HCT116 (cell line): ENCODE results near the gene CDC42BPB. TPM values are rescaled to one million over a fixed set of nuclear protein-coding genes. Genes with fewer than 3 reads are reported as not detected.

ENCODE experiments used
- ATAC-seq: fragments of 200-7000 bp; cut with Tn5 transposase; 2 replicates; pipeline ENCODE4 v1.9.1; 2020; ENCODE audit warnings: mild to moderate bottlenecking, moderate library complexity
- BruUV-seq: library from RNA; stranded (reverse); fragments of 400-500 nt; replicated peaks from 2 replicates; lab custom pipeline; 2021; lab: Mats Ljungman, UMichigan
- CTCF ChIA-PET: fragments of 300-600 bp; sonication (Branson Sonifier 250); formaldehyde crosslinking; loops from one replicate; lab custom pipeline; 2021; ENCODE audit warnings: antibody characterized with exemption; lab: Charles Lee
- POLR2A ChIA-PET: fragments of 300-600, 350-600 bp; sonication (Branson Sonifier 250); formaldehyde crosslinking; loops from one replicate; lab custom pipeline; 2021; ENCODE audit warnings: antibody characterized with exemption; lab: Charles Lee
- RAD21 ChIA-PET, 2 experiments: fragments of 300-600 bp; sonication (Branson Sonifier 250); formaldehyde crosslinking; loops; one replicate each; lab custom pipeline; 2023; ENCODE audit warnings: low total read pairs in 2 of 2; ENCODE audit not compliant: uncharacterized antibody in 2 of 2, unreplicated experiment in 2 of 2, low non-redundant PET in 1 of 2; lab: Charles Lee
- DNase-seq: peaks from one replicate; pipeline ENCODE4 v3.0.0-alpha.2; 2010; ENCODE audit warnings: low read depth, low spot score
- H2AFZ ChIP-seq: fragments of 200-600 bp; shearing (Covaris generic), sonication (generic); 2 replicates; pipeline ENCODE4 v1.6.1; 2017; ENCODE audit warnings: low read depth, mixed run types, mixed read lengths, antibody characterized with exemption, low read length; ENCODE audit not compliant: poor library complexity, severe bottlenecking
- H3K27ac ChIP-seq: 2 replicates; pipeline ENCODE4 v1.5.1; 2012; ENCODE audit warnings: low read depth, low read length
- H3K27me3 ChIP-seq: fragments of 200-600 bp; sonication (generic); 2 replicates; pipeline ENCODE4 v1.6.1; 2016; ENCODE audit warnings: mixed run types, low read length, mixed read lengths; ENCODE audit not compliant: insufficient read depth
- H3K36me3 ChIP-seq, 2 experiments: fragments of 200-500 bp in 1 of 2; fragments of 200-600 bp in 1 of 2; sonication (Bioruptor generic) in 1 of 2; sonication (generic) in 1 of 2; 2 replicates each; pipeline versions ENCODE4 v1.5.1 to v1.6.1; 2014 to 2016; ENCODE audit warnings: low read length in 2 of 2, inconsistent platforms in 1 of 2, mixed read lengths in 1 of 2, mixed run types in 1 of 2; ENCODE audit not compliant: insufficient read depth in 2 of 2, control insufficient read depth in 1 of 2
- H3K4me1 ChIP-seq, 2 experiments: fragments of 200-600 bp in 1 of 2; sonication (generic) in 1 of 2; 2 replicates each; pipeline versions ENCODE4 v1.5.1 to v1.6.1; 2012 to 2017; ENCODE audit warnings: low read length in 2 of 2, inconsistent platforms in 1 of 2, mild to moderate bottlenecking in 1 of 2, mixed read lengths in 1 of 2, mixed run types in 1 of 2, moderate library complexity in 1 of 2; ENCODE audit not compliant: insufficient read depth in 2 of 2, control insufficient read depth in 1 of 2
- H3K4me2 ChIP-seq: fragments of 200-600 bp; sonication (generic); 2 replicates; pipeline ENCODE4 v1.6.1; 2017; ENCODE audit warnings: mixed run types, low read length, mixed read lengths
- H3K4me3 ChIP-seq, 2 experiments: fragments of 200-600 bp in 1 of 2; sonication (generic) in 1 of 2; replicated peaks in 1 of 2; 2 replicates each; pipeline ENCODE4 v1.5.1; 2011 to 2016; ENCODE audit warnings: low read length in 2 of 2, control low read depth in 1 of 2, low read depth in 1 of 2, mild to moderate bottlenecking in 1 of 2, mixed read lengths in 1 of 2, mixed run types in 1 of 2
- H3K79me2 ChIP-seq: fragments of 200-600 bp; sonication (generic); 2 replicates; pipeline ENCODE4 v1.6.1; 2017; ENCODE audit warnings: mild to moderate bottlenecking, mixed run types, low read length, moderate library complexity, mixed read lengths; ENCODE audit not compliant: insufficient read depth
- H3K9ac ChIP-seq: fragments of 200-600 bp; sonication (generic); 2 replicates; pipeline ENCODE4 v1.6.1; 2016; ENCODE audit warnings: low read length, mixed read lengths
- H3K9me2 ChIP-seq: fragments of 200-600 bp; sonication (generic), shearing (Covaris generic); 2 replicates; pipeline ENCODE4 v1.6.1; 2017; ENCODE audit warnings: mixed run types, mild to moderate bottlenecking, moderate library complexity; ENCODE audit not compliant: insufficient read depth
- H3K9me3 ChIP-seq, 2 experiments: fragments of 200-500 bp in 1 of 2; fragments of 200-600 bp in 1 of 2; sonication (Bioruptor generic) in 1 of 2; sonication (generic) in 1 of 2; 2 replicates each; pipeline ENCODE4 v1.6.1; 2014 to 2017; ENCODE audit warnings: low read length in 2 of 2, mixed read lengths in 2 of 2, inconsistent platforms in 1 of 2, low read depth in 1 of 2, mild to moderate bottlenecking in 1 of 2, mixed run types in 1 of 2, moderate library complexity in 1 of 2; ENCODE audit not compliant: control insufficient read depth in 1 of 2, insufficient read depth in 1 of 2
- H4K20me1 ChIP-seq: fragments of 200-600 bp; sonication (generic), shearing (Covaris generic); 2 replicates; pipeline ENCODE4 v1.6.1; 2017; ENCODE audit warnings: mixed run types, mild to moderate bottlenecking, moderate library complexity; ENCODE audit not compliant: insufficient read depth
- CEBPB ChIP-seq: IDR thresholded peaks from 2 replicates; pipeline ENCODE4 v1.6.1; 2012; ENCODE audit warnings: low read depth
- EGR1 ChIP-seq: IDR thresholded peaks from 2 replicates; pipeline ENCODE4 v1.6.1; 2012; ENCODE audit warnings: low read depth
- ELF1 ChIP-seq: IDR thresholded peaks from 2 replicates; pipeline ENCODE4 v1.6.1; 2012; ENCODE audit warnings: low read depth, borderline replicate concordance
- EZH2 ChIP-seq: fragments of 200-600 bp; sonication (generic); IDR thresholded peaks from 2 replicates; pipeline ENCODE4 v1.6.1; 2017; ENCODE audit warnings: antibody characterized with exemption, mixed run types
- FOSL1 ChIP-seq: IDR thresholded peaks from 2 replicates; pipeline ENCODE4 v1.6.1; 2012; ENCODE audit warnings: low read depth
- JUND ChIP-seq: IDR thresholded peaks from 2 replicates; pipeline ENCODE4 v1.6.1; 2012
- RAD21 ChIP-seq: IDR thresholded peaks from 2 replicates; pipeline ENCODE4 v1.6.1; 2012; ENCODE audit warnings: low read depth, mild to moderate bottlenecking
- SIN3A ChIP-seq: IDR thresholded peaks from 2 replicates; pipeline ENCODE4 v1.6.1; 2012; ENCODE audit warnings: low read depth
- SRF ChIP-seq: IDR thresholded peaks from 2 replicates; pipeline ENCODE4 v1.6.1; 2012; ENCODE audit warnings: low read depth
- TCF7L2 ChIP-seq: IDR thresholded peaks from 2 replicates; pipeline ENCODE4 v1.7.0; 2011; ENCODE audit warnings: borderline replicate concordance, inconsistent platforms; ENCODE audit not compliant: insufficient read depth, insufficient read length; ENCODE audit errors: extremely low read depth
- YY1 ChIP-seq: IDR thresholded peaks from 2 replicates; pipeline ENCODE4 v1.6.1; 2011; ENCODE audit warnings: low read length, low read depth, moderate library complexity, mild to moderate bottlenecking; ENCODE audit not compliant: insufficient replicate concordance; ENCODE audit errors: extremely low read depth
- ZFX ChIP-seq: fragments of 450-650 bp; IDR thresholded peaks from 2 replicates; pipeline ENCODE4 v1.6.1; 2017
- ZNF274 ChIP-seq: fragments of 200-500 bp; sonication (Bioruptor generic); IDR thresholded peaks from 2 replicates; pipeline ENCODE4 v1.6.1; 2014; ENCODE audit warnings: mild to moderate bottlenecking, low read depth, low read length, inconsistent platforms
- intact Hi-C: fragments of 100-400 bp; cut with micrococcal nuclease; formaldehyde crosslinking; loops from 2 replicates; pipeline ENCODE4 v1.10.0; 2022
- total RNA-seq: library from RNA; stranded (reverse); gene quantifications from one replicate; pipeline ENCODE4 v1.2.1, GENCODE V29; 2021; ENCODE audit not compliant: unreplicated experiment
- TF ChIP-seq, protein P1 (sequence below): IDR thresholded peaks from 2 replicates; pipeline ENCODE4 v1.6.1; 2012; ENCODE audit warnings: low read depth
- TF ChIP-seq, protein P2 (sequence below): IDR thresholded peaks from 2 replicates; pipeline ENCODE4 v1.6.1; 2012
- TF ChIP-seq, protein P3 (sequence below): IDR thresholded peaks from 2 replicates; pipeline ENCODE4 v1.6.1; 2012

Gene CDC42BPB
- total RNA-seq, 1 experiment from 2014 or later, result 85.6 TPM

DNA sequence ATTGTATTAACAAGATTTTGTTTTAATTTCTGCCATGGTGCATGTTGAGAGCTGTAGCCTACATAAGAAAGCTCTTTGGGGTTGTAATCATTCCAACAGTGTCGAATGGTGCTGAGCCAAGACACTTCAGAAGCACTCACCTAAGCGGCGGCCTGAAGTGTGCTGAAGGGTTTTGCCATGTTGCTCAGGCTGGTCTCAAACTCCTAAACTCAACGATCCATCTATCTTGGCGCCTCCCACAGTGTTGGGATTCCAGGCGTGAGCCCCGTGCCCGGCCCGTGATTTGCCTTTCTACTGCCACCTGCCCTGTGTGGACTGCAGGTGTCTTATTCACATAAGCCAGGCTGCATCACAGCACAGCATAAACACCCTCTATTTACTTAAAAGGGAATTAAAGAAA lies 86.0 kb downstream of the CDC42BPB start:
- Histone ChIP-seq H3K4me3 (no peak overlapping the region), H3K27me3 (no peaks in the 10 kb centered on the region), H3K4me1 (no peaks in the 10 kb centered on the region), H2AFZ (no peak overlapping the region), H3K36me3 (peaks cover 31 to 39% of the 10 kb centered on the region in 2 experiments), H3K9me2 (no peaks in the 10 kb centered on the region), H3K4me2 (no peak overlapping the region), H4K20me1 (no peaks in the 10 kb centered on the region), H3K9ac (no peak overlapping the region), H3K27ac (no peak overlapping the region), H3K79me2 (no peaks in the 10 kb centered on the region), H3K9me3 (no peaks in the 10 kb centered on the region)
- RAD21 ChIA-PET, result no interaction called here
- TF ChIP-seq FOSL1 (no peak), ZFX (no peak), SRF (no peak), YY1 (no peak), ZNF274 (no peak), SIN3A (no peak), CEBPB (no peak), EGR1 (no peak), EZH2 (no peak), ELF1 (no peak), TCF7L2 (no peak), RAD21 (no peak), JUND (no peak)
- TF ChIP-seq, protein P1, sequence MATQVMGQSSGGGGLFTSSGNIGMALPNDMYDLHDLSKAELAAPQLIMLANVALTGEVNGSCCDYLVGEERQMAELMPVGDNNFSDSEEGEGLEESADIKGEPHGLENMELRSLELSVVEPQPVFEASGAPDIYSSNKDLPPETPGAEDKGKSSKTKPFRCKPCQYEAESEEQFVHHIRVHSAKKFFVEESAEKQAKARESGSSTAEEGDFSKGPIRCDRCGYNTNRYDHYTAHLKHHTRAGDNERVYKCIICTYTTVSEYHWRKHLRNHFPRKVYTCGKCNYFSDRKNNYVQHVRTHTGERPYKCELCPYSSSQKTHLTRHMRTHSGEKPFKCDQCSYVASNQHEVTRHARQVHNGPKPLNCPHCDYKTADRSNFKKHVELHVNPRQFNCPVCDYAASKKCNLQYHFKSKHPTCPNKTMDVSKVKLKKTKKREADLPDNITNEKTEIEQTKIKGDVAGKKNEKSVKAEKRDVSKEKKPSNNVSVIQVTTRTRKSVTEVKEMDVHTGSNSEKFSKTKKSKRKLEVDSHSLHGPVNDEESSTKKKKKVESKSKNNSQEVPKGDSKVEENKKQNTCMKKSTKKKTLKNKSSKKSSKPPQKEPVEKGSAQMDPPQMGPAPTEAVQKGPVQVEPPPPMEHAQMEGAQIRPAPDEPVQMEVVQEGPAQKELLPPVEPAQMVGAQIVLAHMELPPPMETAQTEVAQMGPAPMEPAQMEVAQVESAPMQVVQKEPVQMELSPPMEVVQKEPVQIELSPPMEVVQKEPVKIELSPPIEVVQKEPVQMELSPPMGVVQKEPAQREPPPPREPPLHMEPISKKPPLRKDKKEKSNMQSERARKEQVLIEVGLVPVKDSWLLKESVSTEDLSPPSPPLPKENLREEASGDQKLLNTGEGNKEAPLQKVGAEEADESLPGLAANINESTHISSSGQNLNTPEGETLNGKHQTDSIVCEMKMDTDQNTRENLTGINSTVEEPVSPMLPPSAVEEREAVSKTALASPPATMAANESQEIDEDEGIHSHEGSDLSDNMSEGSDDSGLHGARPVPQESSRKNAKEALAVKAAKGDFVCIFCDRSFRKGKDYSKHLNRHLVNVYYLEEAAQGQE, result no peak
- TF ChIP-seq, protein P2, sequence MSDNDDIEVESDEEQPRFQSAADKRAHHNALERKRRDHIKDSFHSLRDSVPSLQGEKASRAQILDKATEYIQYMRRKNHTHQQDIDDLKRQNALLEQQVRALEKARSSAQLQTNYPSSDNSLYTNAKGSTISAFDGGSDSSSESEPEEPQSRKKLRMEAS, result no peak
- TF ChIP-seq, protein P3, sequence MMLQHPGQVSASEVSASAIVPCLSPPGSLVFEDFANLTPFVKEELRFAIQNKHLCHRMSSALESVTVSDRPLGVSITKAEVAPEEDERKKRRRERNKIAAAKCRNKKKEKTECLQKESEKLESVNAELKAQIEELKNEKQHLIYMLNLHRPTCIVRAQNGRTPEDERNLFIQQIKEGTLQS, result no peak
- no peak for DNase-seq
- intact Hi-C loops, result no loop called here
- CTCF ChIA-PET, result no interaction called here
- POLR2A ChIA-PET, result no interaction called here
- no TSS peak for BruUV-seq
- no peak for ATAC-seq
